ENCODE data around the gene KTI12.

Gene KTI12

DNA sequence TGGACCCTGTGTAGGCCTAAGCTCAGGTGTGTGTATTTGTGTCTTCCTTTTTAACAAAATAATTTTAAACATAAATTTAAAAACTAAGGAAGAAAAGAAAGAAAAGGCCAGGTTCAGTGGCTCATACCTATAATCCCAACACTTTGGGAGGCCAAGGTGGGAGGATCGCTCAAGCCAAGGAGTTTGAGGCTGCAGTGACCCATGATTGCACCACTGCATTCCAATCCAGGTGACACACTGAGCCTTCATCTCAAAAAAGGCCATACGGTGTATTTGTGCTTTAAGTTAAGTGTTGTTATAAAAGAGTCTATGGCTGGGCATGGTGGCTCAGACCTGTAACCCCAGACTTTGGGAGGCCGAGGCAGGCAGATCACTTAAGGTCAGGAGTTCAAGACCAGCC lies 51.4 kb downstream of the KTI12 start:
- DNase-seq (ENCODE audit: low spot score): no peak
